CD14-positive monocyte (primary cell): Measurements from ENCODE around the gene TRIM44. TPM values are rescaled to one million over a fixed set of nuclear protein-coding genes. Genes with fewer than 3 reads are reported as not detected.

Source experiments
- DNase-seq, 3 donors: peaks; one replicate each; pipeline ENCODE4 v3.0.0-alpha.2; 2011 to 2022
- H2AFZ ChIP-seq: 2 replicates; pipeline ENCODE4 v1.6.0; 2012; ENCODE audit warnings: mild to moderate bottlenecking, low read depth, low read length, inconsistent platforms; ENCODE audit not compliant: insufficient read depth, poor library complexity, severe bottlenecking
- H3K27ac ChIP-seq, 2 donors: 1 replicate in 1 of 2; 2 replicates in 1 of 2; pipeline ENCODE4 v1.5.1; 2012 to 2013; ENCODE audit warnings: low read length in 2 of 2, control low read depth in 1 of 2, inconsistent platforms in 1 of 2, low read depth in 1 of 2, mild to moderate bottlenecking in 1 of 2
- H3K27me3 ChIP-seq, 2 donors: one replicate each; pipeline versions ENCODE4 v1.6.0 to v1.6.1; 2011 to 2013; ENCODE audit warnings: low read length in 2 of 2; ENCODE audit not compliant: control insufficient read depth in 2 of 2, insufficient read depth in 2 of 2
- H3K36me3 ChIP-seq, 2 donors: replicated peaks in 1 of 2; 1 replicate in 1 of 2; 2 replicates in 1 of 2; pipeline versions ENCODE4 v1.5.1 to v1.6.1; 2012 to 2013; ENCODE audit warnings: low read length in 2 of 2, control low read depth in 1 of 2, inconsistent platforms in 1 of 2, mild to moderate bottlenecking in 1 of 2; ENCODE audit not compliant: insufficient read depth in 2 of 2, control insufficient read depth in 1 of 2
- H3K4me1 ChIP-seq, 2 donors: 1 replicate in 1 of 2; 2 replicates in 1 of 2; pipeline versions ENCODE4 v1.5.1 to v1.6.1; 2012 to 2013; ENCODE audit warnings: low read length in 2 of 2, control low read depth in 1 of 2, inconsistent platforms in 1 of 2, mild to moderate bottlenecking in 1 of 2, moderate library complexity in 1 of 2; ENCODE audit not compliant: insufficient read depth in 2 of 2, control insufficient read depth in 1 of 2
- H3K4me2 ChIP-seq: replicated peaks from 2 replicates; pipeline ENCODE3; 2012; ENCODE audit warnings: low read length, moderate library complexity, mild to moderate bottlenecking; ENCODE audit not compliant: poor library complexity, severe bottlenecking; ENCODE audit errors: extremely low read depth
- H3K4me3 ChIP-seq, 3 experiments: fragments of 200-600 bp in 1 of 3; sonication (generic) in 1 of 3; replicated peaks in 1 of 3; 1 replicate in 2 of 3; 2 replicates in 1 of 3; pipeline ENCODE4 v1.5.1; 2011 to 2013; ENCODE audit warnings: low read length in 3 of 3, mild to moderate bottlenecking in 3 of 3, control low read depth in 2 of 3, low read depth in 2 of 3, inconsistent platforms in 1 of 3, moderate library complexity in 1 of 3
- H3K79me2 ChIP-seq: 2 replicates; pipeline ENCODE4 v1.6.0; 2012; ENCODE audit warnings: mild to moderate bottlenecking, control low read depth, inconsistent platforms, low read length, moderate library complexity; ENCODE audit not compliant: insufficient read depth
- H3K9ac ChIP-seq: 2 replicates; pipeline ENCODE4 v1.6.0; 2017; ENCODE audit warnings: low read length, mild to moderate bottlenecking; ENCODE audit not compliant: insufficient read depth, poor library complexity, severe bottlenecking
- H3K9me3 ChIP-seq, 2 donors: replicated peaks in 1 of 2; 1 replicate in 1 of 2; 2 replicates in 1 of 2; pipeline versions ENCODE4 v1.5.1 to v1.6.1; 2012 to 2013; ENCODE audit warnings: low read length in 2 of 2, control low read depth in 1 of 2; ENCODE audit not compliant: control insufficient read depth in 1 of 2, insufficient read depth in 1 of 2
- H4K20me1 ChIP-seq: 2 replicates; pipeline ENCODE4 v1.6.0; 2012; ENCODE audit warnings: mild to moderate bottlenecking, low read length, control low read depth, moderate library complexity; ENCODE audit not compliant: insufficient read depth
- H3K27ac Mint-ChIP-seq, 7 donors: one replicate each; pipeline ENCODE4 v1.8.0; 2020; ENCODE audit warnings: mild to moderate bottlenecking in 7 of 7, mixed read lengths in 7 of 7, moderate library complexity in 6 of 7, inconsistent platforms in 2 of 7
- H3K27me3 Mint-ChIP-seq, 3 donors: one replicate each; pipeline ENCODE4 v1.8.0; 2021 to 2022; ENCODE audit warnings: low read depth in 3 of 3, mild to moderate bottlenecking in 3 of 3, mixed read lengths in 3 of 3, moderate library complexity in 3 of 3, inconsistent platforms in 1 of 3
- H3K36me3 Mint-ChIP-seq, 2 donors: one replicate each; pipeline ENCODE4 v1.8.0; 2020; ENCODE audit warnings: mixed read lengths in 2 of 2, inconsistent platforms in 1 of 2, mild to moderate bottlenecking in 1 of 2
- H3K4me1 Mint-ChIP-seq: one replicate; pipeline ENCODE4 v1.8.0; 2020; ENCODE audit warnings: mild to moderate bottlenecking, mixed read lengths
- H3K4me3 Mint-ChIP-seq, 2 donors: one replicate each; pipeline ENCODE4 v1.8.0; 2020; ENCODE audit warnings: mild to moderate bottlenecking in 2 of 2, mixed read lengths in 2 of 2, moderate library complexity in 1 of 2
- H3K9me3 Mint-ChIP-seq, 7 donors: one replicate each; pipeline ENCODE4 v1.8.0; 2020 to 2022; ENCODE audit warnings: mixed read lengths in 7 of 7, mild to moderate bottlenecking in 6 of 7, moderate library complexity in 6 of 7, inconsistent platforms in 2 of 7
- WGBS: methylation state at CpG from one replicate; pipeline ENCODE4 v1.1.5; 2013; ENCODE audit warnings: missing lambda C conversion rate; ENCODE audit not compliant: insufficient coverage; 5-methylcytosine and 5-hydroxymethylcytosine counted together
- intact Hi-C, 2 donors: fragments of 100-400 bp; cut with micrococcal nuclease; formaldehyde crosslinking; loops; one replicate each; pipeline versions ENCODE4 v1.15.0 to v1.15.1; 2023
- polyA plus RNA-seq, 3 donors: library from polyadenylated mRNA; depleted of rRNA in 1 of 3; unstranded in 2 of 3; stranded (reverse) in 1 of 3; fragments of 300-500 nt in 2 of 3; fragments of >200 nt in 1 of 3; fragmentation: Illumina TruSeq in 2 of 3; gene quantifications; 1 replicate in 2 of 3; 2 replicates in 1 of 3; pipeline ENCODE4 v1.2.3, GENCODE V29; 2012 to 2021
- TF ChIP-seq, protein P1 (sequence below): fragments of 200-600 bp; IDR thresholded peaks from one replicate; pipeline ENCODE4 v1.8.0; 2022; ENCODE audit warnings: antibody characterized with exemption, mild to moderate bottlenecking

The TRIM44 gene
- polyA plus RNA-seq, 3 donors, result 25.3 to 47.1 (median 45.9) TPM

DNA sequence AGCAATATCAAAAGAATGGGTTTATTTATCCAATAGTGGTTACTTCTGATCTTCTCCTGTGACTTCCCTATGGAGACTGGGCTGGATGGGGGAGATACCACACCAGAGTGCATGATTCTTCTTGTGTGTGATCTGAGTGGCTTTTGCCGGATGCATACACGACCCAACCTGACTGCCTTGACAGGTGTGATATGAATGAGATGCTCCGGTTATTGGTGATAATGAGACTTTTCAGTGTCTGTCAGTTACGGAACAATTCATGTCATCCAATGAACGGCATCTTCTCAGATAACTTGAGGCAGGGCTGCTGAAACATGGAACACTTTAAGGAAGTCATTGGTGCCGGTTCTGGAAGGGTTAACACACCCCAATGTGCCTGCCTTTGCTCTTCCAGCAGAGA is 26.6 kb upstream of the TRIM44 start:
- no peaks in the 10 kb centered on the region for H3K79me2 ChIP-seq
- WGBS, result 100% methylated on average over 4 of the region's 6 CpGs
- intact Hi-C loops, result no loop called here
- Mint-ChIP-seq H3K27ac (no peak overlapping the region), H3K36me3 (no peaks in the 10 kb centered on the region), H3K4me3 (no peak overlapping the region), H3K9me3 (peaks cover 0 to 2% (median 0%) of the 10 kb centered on the region in 7 donors), H3K27me3 (peaks cover 3 to 13% (median 11%) of the 10 kb centered on the region in 3 donors), H3K4me1 (no peaks in the 10 kb centered on the region)
- no peak overlapping the region for H3K4me2 ChIP-seq
- no peak for DNase-seq
- peaks cover 3 to 7% of the 10 kb centered on the region in 2 donors for H3K27me3 ChIP-seq
- H3K9me3 ChIP-seq, result no peaks in the 10 kb centered on the region
- TF ChIP-seq, protein P1, sequence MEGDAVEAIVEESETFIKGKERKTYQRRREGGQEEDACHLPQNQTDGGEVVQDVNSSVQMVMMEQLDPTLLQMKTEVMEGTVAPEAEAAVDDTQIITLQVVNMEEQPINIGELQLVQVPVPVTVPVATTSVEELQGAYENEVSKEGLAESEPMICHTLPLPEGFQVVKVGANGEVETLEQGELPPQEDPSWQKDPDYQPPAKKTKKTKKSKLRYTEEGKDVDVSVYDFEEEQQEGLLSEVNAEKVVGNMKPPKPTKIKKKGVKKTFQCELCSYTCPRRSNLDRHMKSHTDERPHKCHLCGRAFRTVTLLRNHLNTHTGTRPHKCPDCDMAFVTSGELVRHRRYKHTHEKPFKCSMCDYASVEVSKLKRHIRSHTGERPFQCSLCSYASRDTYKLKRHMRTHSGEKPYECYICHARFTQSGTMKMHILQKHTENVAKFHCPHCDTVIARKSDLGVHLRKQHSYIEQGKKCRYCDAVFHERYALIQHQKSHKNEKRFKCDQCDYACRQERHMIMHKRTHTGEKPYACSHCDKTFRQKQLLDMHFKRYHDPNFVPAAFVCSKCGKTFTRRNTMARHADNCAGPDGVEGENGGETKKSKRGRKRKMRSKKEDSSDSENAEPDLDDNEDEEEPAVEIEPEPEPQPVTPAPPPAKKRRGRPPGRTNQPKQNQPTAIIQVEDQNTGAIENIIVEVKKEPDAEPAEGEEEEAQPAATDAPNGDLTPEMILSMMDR, result no peak
- no peaks in the 10 kb centered on the region for H4K20me1 ChIP-seq
- no peaks in the 10 kb centered on the region for H3K36me3 ChIP-seq
- H2AFZ ChIP-seq, result no peak overlapping the region
- no peaks in the 10 kb centered on the region for H3K4me1 ChIP-seq
- no peak overlapping the region for H3K4me3 ChIP-seq
- no peak overlapping the region for H3K9ac ChIP-seq
- no peak overlapping the region for H3K27ac ChIP-seq

DNA sequence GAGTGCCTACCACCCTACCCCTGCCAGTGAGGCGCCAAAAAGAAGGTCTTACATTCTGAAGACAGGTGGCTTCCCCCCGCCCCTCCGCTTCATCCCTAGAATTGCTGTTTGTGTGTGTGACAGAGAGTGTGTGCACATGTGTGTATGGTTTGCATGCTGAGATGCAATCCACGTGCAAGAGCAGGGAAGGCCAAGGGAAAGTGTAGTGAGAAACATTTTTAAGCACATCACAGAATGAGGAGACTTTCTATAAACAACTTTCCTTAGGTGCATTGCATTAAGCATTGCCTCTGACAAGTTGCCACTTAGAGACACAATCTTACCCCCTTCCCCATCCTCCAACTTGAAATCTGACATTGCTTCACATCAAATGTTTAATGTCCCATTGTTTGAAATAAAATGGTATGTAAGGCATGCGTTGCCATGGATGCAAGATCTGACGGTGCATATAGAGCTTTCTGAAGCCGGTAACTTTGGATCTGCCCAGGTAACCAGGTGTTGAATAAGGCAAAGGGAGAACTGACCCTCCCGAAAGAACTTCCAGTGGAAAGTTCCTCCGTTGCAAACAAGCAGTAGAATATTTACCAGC is 22.9 kb upstream of the TRIM44 start:
- Mint-ChIP-seq H3K4me3 (no peak overlapping the region), H3K4me1 (no peaks in the 10 kb centered on the region), H3K27ac (no peak overlapping the region), H3K36me3 (no peaks in the 10 kb centered on the region), H3K27me3 (peaks cover 6 to 7% (median 6%) of the 10 kb centered on the region in 3 donors), H3K9me3 (no peaks in the 10 kb centered on the region)
- Histone ChIP-seq H3K4me2 (no peak overlapping the region), H3K9ac (no peak overlapping the region), H3K36me3 (no peaks in the 10 kb centered on the region), H4K20me1 (no peaks in the 10 kb centered on the region), H2AFZ (no peak overlapping the region), H3K79me2 (no peaks in the 10 kb centered on the region), H3K4me1 (no peaks in the 10 kb centered on the region), H3K4me3 (no peak overlapping the region), H3K27ac (no peak overlapping the region), H3K9me3 (no peaks in the 10 kb centered on the region), H3K27me3 (peaks cover 3% of the 10 kb centered on the region in 2 donors)
- DNase-seq, result no peak
- 98% methylated on average over 5 of the region's 9 CpGs for WGBS
- intact Hi-C loops, result no loop called here
- TF ChIP-seq, protein P1, result no peak
